ENCODE results near the gene SLFN12L.
A peak's percentile ranks its signal among the peaks of the same experiment; 100 is the strongest.
"Not testable (repeated sequence)": the region's sequence is repeated elsewhere in the genome, so short reads cannot be mapped to it uniquely, and the experiment has no call there.

Gene SLFN12L

DNA sequence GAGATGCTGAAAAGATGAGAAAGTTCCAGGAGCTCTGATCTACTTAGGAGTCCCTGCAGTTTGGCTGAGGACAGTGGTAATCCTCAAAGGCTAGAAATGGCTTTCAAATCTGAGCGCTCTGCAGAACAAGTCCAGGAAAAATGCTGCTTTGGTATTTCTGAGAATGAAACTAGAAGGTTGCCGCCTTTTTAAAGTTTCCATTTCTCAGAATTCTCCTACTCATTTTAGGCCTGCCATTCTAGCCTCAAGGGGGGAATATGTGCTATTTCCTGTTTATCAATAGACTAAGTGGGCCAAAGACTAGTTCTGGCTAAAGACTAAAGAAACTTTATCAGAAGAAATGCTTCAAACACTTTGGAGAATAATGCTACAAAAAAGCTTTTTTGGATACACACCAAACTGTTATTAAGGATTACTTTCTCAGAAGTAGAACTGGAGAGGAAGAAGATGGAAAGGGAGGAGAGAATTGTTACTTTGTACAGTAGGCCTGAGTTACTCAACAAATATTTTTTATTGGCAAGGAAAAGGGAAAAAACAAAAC is at the start of gene SLFN12L:
Gene SLFN12L (minus strand): TSS at position 78 of the 541 bp plus-strand sequence. CDS start 15,314 bp downstream, outside the sequence.
- DNase-seq (ENCODE audit: low spot score), result no peak

DNA sequence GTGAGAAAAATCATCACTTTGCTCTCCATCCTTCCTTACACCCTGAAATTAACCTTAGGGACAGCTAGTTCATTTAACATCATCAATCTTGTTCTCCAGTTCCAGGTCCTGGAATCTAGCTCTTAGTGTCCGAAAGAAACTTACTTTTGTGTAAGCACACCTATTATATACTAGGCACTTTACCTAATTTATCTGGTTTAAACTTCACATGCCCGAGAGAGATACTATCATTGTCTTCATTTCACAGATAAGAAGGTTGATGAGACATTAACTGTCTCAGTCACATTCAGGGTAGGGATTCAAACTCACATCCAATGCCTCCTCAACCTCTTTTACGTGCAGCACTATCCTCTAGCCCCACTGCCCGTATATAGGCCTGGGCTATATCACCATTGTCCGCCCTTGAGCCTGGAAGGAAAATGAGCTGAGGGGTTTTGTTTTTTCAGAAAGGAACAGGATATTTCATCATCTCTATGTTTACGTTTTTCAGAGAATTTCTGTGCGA is 49.1 kb upstream of the SLFN12L start:
- DNase-seq (ENCODE audit: low spot score), result no peak

DNA sequence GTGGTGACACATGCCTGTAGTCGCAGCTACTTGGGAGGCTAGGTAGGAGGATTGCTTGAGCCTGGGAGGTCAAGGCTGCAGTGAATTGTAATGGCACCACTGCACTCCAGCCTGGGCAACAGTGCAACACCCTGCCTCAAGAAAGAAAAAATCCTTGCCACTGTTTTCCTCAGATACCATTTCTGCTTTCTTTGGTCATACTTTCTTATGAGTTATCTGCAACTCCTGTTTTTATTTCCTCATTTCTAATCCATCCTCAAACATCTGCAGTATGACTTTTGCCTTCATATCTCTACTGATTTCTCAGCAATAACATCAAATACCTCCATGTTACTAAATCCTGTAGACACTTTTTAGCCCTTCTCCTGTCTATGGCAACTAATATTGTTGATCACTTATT is 46.6 kb upstream of the SLFN12L start:
- no peak for DNase-seq (ENCODE audit: low spot score)

DNA sequence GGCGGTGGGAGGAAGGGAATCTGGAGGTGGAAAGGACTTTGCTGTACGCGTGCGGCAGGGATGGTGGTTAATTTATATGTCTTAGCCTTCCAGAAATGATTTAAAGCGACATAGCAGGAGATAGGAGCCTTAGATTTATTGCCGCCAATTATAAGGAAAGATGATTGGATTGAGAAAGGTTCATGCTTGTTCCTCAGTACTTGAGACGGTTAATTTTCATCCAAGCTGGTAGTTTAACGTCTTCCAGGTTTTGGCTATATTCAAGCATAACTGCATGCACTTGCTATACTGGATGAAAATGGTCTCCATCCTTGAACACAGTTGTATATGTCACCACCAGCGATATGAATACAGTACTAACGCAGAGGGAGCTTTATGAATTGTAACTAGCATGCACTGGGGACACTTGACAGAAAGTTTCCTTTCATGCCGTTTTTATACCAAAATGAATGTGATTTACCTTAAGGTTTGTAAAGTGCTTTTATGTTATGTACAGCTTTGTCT is 41.5 kb upstream of the SLFN12L start:
- no peak for DNase-seq (ENCODE audit: low spot score)

DNA sequence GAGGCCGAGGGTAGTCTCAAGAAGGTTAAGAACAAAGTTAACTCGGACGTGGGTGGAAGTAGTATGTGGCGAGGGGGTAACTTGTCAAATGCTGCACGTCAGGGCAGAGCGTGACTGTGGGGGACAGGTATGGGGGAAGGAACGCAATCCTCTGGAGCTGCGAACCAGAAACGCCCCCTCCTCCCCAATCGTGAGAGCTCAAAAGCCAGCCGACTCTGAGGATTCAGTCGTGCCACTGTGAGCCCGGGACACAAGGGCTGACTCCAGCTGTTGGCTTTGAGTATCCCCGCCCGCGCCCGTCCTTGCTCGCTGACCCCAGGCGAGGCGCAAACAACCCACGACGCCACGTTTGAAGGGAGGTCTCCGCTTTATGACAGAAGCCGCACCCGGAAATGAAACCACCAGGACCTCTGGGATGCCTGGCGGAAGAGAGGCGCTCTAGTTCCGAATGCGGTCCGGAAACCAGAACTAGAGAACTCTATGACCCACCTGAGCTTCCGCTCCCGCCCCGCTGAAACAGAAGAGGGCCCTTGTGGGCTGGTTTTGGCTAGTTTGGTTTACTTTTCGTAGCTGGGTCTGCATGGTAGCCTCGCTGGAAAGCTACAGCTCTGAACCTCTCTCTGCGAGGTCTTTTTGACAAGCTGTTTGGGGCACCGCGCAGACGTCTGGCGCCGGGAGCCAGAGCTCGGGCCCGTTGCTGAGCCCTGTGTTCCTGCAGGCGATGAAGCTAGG is 40.9 kb upstream of the SLFN12L start, which contains the start of gene PEX12:
Gene PEX12 (minus strand): TSS at position 375 of the 732 bp plus-strand sequence. CDS start 550 bp downstream, outside the sequence.
- peak; percentile 89 for DNase-seq (ENCODE audit: low spot score)

DNA sequence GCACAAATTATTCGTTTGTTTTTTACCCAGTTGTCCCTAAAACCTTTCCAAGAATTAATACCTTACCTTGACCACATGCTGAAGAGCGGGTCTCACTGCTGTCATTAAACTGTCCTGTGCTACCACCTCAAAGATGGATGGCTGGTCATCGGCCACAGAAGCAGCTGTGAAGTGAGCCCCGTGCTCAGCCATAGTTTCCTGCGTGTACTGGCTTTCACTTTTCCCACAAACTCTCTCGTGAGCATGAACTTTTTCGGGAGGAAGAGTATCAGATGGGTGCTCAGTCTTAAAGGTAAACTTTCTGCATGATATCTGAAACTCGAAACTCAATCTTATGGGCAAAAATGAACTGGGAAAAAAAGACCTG is 40.3 kb upstream of the SLFN12L start:
- peak; percentile 14 for DNase-seq (ENCODE audit: low spot score)

DNA sequence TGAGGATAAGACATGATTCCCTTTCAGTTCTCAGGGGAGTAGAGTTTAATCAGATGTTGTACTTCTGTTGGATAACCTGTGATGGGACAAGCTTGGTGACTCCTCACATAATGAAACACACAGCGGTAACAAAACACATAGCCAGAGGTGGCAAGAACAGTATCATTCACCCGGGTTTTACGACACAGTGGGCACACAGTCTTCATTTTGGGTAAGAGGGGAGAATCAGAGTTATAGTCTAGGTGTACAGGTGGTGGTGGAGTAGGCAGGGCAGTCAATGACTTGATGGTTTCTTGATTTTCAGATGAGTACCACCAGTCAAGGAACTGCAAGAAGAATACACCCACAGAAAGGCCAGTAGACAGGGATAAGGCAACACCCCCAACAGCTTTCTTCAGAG is 38.3 kb upstream of the SLFN12L start:
- no peak for DNase-seq (ENCODE audit: low spot score)

DNA sequence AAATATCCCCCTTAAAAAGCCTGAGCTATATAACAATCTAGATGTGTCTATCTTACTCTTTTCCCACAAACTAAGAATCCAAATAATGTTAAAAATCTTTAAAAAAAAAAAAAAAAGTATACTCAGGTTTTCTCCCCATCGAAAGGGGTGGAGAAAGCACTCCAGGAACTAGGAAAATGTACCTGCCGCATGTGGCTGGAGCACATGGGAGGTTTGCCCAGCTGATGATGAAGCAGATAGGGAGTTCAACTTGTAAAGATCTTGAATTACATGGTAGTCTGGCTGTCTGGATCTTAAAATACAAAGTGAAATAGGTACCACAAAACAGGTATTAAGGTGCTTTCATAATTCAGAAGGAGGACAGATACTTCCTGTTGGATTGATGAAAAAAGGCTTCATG is 31.9 kb upstream of the SLFN12L start:
- no peak for DNase-seq (ENCODE audit: low spot score)

DNA sequence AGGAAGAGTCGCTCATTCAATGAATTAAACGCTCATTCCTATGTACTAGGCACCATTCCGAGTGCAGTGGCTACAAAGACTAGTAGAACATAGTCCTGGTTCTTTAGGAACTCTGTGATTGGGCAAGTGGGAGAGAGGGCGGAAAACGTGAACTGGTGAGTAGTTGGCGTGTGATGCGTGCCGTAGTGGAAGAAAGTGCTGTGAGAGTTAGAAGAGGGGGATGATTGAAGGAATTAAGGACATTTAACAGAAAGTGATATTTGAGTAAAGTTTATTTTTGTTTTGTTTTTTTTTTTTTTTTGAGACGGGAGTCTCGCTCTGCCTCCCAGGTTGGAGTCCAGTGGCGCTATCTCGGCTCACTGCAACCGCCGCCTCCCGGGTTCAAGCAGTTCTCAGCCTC is 31.1 kb upstream of the SLFN12L start:
- DNase-seq (ENCODE audit: low spot score), result peak; percentile 31

DNA sequence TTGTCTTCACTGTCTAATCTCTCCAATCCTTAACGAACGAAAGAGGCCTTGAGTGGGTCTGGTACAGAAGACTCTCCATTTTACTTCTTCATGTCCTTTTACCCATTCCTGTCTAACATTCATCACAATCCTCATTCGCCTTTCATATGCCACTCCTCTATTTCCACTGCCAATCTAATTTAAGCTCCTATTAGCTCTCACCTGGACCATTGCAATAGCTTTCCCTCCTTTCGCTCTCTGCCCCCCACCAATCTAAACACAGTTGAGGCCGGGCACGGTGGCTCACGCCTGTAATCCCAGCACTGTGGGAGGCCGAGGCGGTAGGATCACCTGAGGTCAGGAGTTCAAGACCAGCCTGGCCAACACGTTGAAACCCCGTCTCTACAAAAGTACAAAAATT is 29.5 kb upstream of the SLFN12L start:
- no peak for DNase-seq (ENCODE audit: low spot score)

DNA sequence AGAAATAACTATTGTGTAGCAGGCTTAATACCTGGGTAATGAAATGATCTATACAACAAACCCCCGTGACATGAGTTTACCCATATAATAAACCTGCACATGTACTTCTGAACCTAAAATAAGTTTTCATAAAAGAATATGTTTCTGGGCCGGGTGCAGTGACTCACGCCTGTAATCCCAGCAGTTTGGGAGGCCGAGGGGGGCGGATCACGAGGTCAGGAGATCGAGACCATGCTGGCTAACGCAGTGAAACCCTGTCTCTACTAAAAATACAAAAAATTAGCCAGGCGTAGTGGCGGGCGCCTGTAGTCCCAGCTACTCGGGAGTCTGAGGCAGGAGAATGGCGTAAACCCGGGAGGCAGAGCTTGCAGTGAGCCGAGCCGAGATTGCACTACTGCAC is 25.7 kb upstream of the SLFN12L start:
- DNase-seq (ENCODE audit: low spot score), result not testable (repeated sequence)

DNA sequence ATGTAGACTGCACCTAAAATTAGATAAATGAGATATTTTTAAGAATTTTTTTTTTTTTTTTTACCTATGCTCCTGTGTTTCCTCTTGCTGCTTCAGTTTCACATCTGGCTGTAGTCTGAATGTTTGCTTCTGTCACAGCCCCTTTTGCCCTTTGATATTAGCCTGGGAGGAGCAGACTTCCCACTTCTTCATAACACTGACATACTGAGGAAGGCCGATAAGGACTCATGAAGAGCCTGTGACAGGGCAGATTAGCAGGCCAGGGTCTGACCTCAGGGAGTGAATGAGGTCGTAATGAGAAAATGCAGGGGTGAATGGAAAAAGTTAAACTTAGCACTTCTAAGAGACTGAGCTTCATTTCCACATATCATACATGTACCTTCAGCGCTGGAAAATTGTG is 23.2 kb upstream of the SLFN12L start, which contains the start of gene SLFN14:
Gene SLFN14 (minus strand): TSS at position 117 of the 400 bp plus-strand sequence. CDS start 2,757 bp downstream, outside the sequence.
- DNase-seq (ENCODE audit: low spot score), result no peak

DNA sequence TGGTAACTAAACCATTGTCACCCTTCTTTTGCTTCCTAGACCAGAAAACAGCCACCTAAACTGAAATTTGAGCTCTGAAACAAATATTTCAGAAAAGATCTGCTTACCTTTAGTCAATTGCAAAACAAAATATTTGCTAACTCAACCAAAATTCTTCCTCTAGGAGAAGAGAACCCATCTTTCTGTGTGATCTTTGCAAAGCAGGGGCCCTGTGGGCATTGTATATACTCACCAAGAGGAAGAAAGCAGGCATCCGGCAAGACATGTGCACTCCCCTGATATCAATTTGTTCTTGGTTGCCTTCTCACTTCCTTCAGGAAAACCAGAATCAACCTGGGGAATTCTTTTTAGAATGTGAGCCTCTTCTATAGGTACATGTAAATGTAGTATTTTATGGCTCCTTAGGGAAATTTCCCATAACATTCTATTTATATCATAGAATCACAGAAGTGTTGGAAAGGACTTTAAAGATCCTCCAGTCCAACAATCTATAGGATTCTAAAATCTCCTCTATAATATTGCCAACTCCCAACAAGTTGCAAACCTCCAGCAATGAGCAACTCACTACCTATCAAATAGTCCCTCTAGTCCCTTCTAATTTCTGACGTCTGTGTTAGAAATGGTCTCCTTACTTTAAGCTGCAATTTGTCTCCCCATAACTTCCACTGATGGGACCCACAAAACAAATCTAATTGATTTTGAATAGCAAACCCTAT is 22.2 kb upstream of the SLFN12L start:
- DNase-seq (ENCODE audit: low spot score), result no peak

DNA sequence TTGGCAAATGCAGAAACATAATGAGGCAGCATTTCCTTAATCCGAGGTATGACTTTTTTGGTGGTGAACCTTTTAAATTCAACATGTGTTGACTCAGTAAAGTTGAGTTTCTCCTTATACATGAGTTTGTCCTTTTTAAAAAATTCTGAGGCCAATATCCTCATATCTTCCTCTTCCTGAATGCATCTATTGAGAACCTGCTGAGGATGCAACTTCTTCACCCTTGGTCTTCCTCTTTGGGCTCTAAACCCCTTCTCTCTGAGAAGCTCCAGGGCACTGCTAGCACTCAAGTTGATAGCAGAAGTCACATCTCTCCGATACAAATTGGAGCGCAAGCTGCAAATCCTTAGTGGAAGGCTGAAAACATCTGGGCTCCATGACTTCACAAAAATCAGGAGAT is 19.9 kb upstream of the SLFN12L start:
- DNase-seq (ENCODE audit: low spot score), result no peak

DNA sequence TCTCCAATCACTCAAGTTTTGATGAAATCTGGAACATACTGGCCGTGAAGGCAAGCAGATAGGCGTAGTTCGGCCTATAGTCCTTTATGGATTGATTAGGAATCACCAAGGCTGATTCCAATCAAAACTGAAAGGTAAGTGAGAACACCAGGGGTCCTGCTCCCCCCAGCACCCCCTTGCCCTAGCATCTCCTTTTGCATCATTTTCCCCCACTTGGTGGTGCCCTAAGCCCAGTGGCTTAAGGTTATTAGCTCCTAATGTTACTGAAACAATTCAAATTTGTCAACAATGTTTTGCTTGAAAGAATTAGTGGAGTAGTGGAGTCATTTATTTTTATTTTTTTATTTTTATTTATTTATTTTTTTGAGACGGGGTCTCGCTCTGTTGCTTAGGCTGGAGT is 18.2 kb upstream of the SLFN12L start:
- DNase-seq (ENCODE audit: low spot score), result no peak

DNA sequence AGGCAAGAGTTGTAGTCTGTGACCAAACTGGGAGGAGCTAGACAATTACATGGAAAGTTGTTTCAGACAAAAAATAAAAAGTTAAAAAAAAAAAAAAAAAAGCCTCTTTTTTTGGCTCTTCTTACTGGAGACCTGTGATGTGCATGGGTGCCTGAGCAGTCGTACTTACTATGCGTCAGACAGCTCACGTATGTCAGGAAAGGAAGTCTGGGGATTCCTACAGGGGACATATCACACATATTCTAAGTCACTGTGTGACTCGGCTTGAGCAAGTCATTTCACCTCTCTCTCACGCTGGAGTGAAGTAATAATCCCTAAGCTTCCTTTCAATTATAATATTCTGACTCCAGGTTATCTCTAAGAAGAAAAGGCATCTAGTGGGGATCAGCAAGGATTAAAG is 17.2 kb upstream of the SLFN12L start:
- no peak for DNase-seq (ENCODE audit: low spot score)

DNA sequence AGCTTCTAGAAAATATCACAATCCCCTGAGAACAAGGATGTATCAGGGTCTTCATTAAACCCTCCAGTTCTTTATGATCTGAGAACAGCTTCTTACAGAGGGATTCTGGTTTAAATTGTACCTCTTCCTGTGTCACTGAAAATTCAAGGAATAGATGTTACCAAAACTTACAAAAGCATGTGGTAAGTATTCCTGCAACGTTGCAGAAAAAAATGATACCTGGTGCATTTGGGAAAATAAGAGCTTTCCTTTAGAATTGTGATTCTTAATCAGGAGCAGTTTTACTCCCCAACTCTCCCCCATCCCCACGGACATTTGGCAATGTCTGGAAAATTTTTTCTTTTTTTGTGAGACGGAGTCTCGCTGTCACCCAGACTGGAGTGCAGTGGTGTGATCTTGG is 15.8 kb upstream of the SLFN12L start:
- DNase-seq (ENCODE audit: low spot score), result no peak

DNA sequence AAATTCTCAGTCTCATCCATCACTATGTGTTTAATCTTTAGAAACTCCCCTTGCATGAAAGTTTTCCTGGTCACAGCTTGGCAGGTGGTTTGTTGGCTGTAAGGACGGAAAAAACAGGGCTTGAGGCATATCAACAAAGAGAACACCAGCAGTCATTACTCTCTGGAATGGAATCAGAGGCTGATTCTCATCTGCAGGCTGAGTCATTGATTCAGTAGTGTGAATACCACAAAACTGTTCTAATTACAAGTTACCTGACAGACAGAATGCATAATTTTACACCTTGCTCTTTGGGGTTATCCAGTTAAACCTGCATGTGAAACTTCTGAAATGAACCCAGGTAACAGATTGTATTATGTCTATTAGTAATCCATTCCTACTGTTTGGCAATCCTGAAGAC is 11.5 kb upstream of the SLFN12L start:
- DNase-seq (ENCODE audit: low spot score), result no peak

DNA sequence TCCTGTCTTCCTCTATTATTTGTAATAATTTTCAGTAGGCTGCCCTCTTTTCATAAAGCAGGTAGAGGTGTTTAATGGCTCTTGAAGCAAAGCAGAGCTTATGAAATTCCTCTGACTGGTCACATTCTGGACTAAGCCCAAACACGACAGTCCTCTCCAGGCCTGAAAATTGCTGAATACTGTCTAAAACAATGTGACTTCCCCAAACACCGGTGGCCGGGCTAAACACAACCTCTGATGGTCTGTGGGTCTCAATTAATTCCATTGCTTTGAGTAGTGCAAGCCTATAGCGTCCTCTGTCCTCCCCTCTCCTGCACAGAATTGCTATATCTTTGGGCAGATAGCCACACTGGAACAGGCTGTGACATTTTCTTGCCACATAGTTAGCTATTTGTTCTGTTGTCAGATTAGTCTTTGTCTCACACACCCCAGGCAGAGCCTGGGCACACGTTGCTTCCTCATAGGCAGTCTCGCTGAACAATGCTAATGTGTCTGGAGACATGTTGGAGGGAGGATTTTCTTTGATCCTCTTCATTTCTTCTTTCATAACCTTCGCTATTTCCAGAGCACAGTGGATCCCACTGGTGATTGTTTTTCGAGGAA is 10.8 kb upstream of the SLFN12L start:
- DNase-seq (ENCODE audit: low spot score), result no peak

DNA sequence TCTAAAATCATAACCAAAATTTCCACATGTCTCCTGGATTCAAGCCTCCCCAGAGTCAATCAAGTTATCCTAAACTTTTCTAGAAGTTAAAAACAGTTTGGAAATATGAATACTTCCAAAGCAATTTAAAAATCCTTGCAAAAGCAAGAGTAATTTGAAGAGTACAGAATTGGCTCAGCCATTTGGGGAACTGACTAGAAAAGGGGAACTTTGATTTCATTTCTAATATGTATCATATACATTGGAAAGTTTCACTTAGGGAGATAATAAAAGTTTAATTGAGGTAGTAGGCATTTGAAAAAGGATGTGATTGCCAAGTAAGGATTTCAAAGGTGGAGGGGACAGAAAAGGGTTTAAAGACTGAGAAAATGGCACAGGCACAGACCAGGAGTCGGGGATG is 9.0 kb upstream of the SLFN12L start:
- DNase-seq (ENCODE audit: low spot score), result no peak

DNA sequence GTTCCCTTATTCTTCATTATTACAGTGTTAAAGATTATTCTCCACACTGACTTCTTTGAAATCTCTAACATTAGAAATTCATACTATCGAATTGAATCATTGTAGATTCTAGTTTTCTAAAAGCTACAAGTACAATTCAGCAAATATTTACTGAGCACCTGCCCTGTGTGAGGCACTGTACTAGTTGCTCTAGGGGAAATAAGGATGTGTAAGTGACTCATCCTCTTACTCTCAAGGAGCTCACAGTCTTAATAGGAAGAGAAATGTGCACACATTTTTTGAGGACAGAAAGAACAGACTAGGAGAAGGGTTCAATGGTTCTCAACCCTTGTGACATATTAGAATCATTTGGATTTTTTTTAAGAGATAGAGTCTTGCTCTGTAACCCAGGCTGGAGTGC is 7.7 kb upstream of the SLFN12L start:
- DNase-seq (ENCODE audit: low spot score), result no peak

DNA sequence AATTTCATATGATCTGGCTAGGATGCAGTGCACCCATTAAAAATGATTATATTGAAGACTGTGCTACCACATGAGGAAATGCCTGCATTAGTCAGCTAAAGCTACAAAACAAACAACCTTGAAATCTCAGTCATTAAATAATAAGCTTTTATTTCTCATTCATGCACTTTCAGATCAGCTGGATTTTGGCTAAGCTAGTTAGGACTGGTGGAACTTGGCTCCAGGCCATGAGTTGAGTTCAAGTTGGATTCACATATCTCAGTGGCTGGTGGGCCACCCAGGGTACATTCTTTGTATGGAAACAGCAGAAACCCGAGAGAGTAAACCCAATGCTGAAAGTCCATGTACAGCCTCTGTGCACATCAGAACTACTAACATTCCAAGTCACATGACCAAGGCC is 6.4 kb upstream of the SLFN12L start:
- DNase-seq (ENCODE audit: low spot score), result no peak
